ENCODE results near the gene AP5B1.
A peak's percentile ranks its signal among the peaks of the same experiment; 100 is the strongest.
"Not testable (repeated sequence)": the region's sequence is repeated elsewhere in the genome, so short reads cannot be mapped to it uniquely, and the experiment has no call there.

The AP5B1 gene

DNA sequence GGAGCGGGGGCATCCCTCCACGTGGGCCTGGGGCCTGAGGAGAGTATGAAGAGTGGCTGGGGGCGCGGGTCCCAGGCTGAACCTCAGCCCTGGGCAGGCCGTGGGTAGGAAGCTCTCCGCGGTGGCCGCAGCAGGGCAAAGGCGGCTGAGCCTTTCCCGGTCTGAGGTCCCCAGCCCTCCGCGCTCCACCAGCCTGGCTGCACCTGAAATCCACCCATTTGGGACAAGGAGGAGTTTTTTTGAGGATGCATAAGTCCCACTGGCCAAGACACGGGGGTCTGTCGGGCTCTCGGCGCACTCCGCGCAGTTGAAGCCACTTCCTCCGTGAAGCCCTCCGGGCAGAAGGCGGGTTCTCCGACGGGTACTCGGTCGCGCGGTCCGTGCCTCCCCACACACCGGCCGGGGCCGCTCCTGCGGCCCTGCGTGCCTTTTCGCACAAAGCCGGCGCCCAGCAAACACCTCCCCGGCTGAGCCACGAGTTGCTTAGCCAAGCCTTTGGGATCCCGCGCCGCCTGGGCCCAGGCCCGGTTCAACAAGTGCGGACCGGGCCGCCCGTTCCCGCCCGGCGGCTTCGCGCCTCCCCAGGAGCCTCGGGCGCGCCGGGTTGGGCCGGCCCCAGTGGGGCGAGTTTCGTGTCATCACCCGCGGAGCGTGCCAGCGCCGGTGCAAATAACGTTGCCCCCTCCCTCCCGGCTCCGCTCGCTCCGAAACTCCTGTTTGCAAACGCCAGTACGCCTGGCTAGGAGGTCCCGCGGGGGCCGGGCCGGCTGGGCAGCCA is 5.4 kb upstream of the AP5B1 start:
- no peak for DNase-seq (ENCODE audit: low spot score)

DNA sequence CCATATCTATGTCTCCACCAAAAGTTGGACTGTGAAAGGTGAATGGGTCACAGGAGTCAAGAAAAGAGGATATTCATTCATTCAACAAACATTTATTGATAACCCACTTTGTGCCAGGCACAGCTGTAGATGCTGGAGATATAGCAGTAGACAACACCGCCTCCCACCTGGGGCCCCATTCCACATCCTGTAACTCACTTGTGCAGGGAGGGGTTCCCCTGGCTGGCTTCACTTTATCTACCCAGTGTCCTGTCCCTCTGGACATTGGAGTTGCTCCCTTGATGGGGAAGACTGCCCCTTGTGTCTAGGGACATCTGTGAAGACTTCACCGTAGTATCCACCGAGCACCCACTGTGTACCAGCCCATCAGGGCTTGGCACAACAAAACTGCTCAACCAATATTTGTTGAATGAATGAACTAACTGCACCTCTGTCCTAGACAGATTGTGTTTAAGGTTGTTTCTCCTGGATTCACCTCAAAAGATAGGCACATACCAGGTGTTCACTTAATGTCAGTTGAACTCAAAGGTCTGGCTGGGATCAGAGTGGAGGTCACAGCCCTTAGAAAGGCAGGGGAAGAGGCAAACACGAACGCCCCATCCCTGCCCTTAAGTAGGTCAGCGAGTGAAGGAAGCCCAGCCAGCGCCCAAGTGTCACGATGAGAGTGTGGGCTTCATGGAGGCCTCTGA is 4.7 kb upstream of the AP5B1 start:
- no peak for DNase-seq (ENCODE audit: low spot score)

DNA sequence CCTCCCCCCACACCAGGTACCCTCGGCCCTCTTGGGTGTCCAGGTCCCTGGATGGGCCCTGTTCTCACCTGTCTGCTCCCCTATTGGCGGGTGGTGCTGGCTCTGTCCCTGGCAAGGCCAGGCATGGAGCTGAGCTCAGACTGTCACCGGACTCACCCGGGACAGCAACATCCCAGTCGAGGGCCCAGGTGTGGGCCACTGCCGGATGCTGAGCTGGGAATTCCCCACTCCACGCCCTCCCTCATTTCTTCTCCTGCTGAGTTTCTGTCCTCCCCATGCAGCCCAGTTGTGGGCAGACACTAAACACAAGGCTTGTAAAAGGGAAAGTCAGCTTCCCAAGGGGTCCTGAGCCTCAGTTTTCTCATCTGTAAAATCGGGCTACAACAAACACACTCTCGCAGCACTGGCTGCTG is 2.0 kb upstream of the AP5B1 start:
- no peak for DNase-seq (ENCODE audit: low spot score)

DNA sequence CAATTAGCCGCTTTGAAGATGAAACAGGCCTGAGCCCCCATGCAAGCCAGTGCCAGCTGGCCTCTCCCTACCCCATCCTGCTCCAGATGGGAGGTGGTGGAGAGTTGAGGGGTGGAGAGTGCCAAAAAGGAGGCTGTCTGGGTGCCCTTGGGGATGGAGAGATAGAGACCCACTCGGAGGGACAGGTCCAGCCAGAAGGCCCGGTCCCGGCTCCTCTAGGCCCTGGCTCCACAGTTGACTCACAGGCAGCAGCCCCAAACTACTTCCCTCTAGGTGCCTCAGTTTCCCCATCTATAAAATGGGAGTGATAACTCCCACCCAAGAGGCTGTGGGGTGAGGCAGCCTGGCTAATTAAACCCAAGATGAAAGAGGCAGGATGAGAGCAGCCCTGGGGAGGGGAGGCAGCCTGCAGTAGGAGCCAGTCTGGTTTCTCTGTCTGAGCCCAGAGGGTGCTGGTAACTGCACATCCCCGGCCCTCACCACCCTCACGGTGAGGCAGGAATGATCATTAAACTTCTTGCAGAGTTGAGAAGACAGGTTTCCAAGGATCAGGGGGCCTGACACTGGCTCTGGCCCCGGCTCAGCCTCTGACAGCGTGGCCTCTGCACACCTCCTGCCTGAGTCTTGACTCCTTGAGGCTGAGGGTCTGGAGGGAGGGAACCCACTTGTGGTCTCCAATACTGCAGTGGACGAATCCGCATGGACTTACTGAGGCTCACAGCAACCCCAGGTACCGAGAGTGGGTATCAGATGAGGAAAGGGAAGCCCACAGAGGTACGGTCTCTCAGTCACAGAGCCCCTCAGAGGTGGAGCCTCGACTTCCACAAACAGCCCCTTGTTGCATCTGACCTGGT is 1.4 kb upstream of the AP5B1 start:
- DNase-seq (ENCODE audit: low spot score): no peak

DNA sequence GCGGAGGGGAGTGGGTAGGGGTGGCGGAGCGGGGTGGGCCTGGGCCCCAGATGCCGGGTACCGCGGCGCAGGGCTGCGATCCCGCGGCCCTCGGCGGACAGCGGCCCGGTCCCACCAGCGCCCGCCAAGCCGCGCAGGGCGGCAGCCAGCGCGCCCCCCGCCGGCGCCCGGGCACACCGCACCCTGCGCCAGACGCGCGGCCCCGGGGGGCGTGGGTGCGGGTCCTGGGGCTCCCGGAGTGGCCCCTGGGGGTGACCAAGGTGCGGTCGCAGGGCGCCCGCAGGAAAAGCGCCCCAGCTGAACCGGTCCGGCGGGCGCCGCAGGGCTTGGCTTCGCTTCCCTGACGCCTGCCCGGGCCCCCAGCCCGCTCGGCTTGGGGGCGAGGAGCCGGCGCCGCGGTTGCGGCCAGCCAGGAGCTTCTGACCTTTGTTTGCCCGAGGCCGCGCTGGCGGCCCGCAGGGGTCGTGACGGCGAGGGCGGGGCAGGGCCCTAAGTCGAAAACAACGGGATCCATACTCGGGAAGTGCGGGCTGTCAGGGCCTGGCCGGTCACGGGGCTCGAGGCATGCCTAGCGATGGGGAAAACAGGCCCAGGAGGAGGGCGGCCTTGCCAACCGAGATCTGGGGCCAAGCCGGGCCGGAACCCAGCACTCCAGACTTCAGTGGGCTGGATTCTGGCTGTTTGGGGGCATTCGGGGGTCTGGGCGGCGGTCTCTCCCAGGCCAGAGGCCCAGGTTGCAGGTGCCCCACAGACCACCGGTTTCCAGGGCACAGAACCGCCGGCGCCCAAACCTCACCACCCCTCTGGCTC is 581 bp upstream of the AP5B1 start:
- DNase-seq (ENCODE audit: low spot score): peak; percentile 30

DNA sequence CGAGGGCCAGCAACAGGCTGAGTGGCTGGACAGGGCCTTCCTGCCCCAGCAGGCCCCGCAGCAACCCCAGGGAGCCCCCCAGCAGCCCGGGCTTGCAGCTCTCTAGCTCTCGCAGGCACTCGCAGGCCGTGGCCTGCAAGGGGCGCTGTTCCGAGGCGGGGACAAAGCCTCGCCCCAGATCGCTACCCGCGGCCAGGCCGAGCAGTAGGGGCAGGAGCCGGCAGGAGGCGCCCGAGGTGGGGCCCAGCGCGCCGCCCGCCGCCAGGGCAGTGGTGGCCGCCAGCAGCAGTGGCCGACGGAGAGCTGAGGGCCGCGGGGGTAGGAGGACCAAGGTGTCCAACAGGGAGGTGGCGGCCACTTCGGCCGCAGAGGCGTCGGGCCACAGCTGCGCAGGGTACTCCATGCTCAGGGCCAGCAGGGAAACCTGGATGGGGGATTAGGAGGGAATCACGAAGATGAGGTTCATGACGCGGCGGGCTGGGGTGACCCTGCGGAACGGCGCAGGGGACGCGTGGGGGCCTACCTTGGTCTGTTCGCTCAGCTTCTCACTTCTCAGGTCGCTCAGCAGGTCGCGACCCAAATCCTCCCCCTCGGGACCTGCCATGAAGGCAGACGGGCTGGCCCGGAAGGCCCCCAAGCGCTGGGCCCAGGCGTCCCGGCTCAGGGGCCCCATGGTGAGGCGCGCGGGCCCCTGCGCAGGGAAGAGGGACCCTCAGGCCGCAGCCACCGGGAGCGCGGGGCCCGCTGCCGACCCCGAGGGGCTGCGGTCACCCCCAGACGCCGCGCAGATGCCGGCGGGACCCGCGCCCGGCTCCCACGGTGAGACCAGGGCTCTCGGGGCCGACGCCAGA is 632 bp downstream of the AP5B1 start:
- peak; percentile 62 for DNase-seq (ENCODE audit: low spot score)

DNA sequence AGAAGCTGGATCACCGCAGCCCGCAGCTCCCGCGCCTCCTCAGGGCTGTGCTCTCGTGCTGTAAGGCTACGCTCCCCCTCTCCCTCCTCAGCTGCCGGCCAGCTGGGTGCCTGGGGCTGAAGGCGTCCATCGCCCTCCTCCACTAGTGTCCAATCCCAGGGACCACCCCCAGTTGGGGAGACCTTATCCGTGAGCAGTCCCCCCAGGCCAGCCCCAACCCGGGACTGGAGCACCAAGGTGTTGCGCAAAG is 1.2 kb downstream of the AP5B1 start:
- no peak for DNase-seq (ENCODE audit: low spot score)

DNA sequence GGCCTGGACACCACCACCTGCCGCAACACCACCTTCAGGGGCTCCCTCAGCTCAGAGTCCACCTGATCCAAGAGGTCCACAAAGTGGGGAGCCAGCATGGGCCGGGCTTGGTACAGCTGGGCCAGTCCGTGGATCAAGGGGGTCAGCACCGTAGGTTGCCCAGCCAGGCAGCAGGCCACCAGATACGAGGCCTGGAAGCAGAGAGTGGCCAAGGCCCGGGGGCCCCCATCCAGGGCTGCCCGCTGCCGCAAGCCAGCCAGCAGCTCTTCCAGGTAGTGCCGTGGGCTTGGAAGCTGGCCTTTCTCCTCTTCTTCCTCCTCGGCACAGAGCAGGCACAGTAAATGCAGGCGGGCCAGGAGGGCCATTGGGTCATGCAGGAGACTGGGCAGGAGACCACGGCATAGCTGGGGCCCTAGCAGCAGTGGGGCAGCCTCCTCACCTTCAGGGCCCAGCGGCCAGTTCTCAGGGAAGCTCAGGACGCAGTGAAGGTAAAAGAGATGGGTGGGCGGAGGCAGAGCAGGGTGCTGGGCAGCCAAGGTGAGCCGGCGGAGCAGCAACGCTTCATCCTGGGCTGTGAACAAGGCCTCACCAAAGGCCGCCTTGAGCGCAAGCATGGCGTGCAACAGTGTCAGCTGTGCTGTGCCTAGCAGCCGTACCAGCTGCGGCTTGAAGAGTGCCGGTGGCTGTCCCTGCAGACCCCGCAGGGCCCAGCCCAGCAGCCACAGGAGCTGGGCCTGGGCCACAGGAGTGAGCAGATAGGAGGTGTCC is 1.7 kb downstream of the AP5B1 start:
- no peak for DNase-seq (ENCODE audit: low spot score)

DNA sequence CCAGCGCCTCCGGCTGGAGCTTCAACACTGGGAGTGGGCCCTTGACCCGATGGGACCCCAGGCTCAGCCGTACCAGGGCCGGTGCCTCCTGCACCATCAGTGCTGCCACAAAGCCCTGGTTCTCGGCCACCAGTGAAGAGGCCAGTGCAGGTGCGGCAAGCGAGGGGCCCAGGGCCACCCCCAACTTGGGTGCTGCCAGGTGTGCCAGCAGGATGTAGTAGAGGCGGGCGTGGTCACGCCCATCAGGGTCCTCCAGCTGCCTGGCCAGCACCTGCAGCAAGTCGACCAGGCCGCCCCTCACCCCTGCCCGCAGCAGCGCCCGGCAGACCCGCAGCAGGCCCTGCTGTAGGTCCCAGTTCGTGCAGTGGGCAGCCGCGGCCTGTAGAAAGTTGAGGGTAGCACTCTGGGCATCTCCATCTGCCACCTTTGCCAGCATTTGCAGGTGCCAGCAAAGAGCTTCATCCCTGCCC is 2.3 kb downstream of the AP5B1 start:
- no peak for DNase-seq (ENCODE audit: low spot score)

DNA sequence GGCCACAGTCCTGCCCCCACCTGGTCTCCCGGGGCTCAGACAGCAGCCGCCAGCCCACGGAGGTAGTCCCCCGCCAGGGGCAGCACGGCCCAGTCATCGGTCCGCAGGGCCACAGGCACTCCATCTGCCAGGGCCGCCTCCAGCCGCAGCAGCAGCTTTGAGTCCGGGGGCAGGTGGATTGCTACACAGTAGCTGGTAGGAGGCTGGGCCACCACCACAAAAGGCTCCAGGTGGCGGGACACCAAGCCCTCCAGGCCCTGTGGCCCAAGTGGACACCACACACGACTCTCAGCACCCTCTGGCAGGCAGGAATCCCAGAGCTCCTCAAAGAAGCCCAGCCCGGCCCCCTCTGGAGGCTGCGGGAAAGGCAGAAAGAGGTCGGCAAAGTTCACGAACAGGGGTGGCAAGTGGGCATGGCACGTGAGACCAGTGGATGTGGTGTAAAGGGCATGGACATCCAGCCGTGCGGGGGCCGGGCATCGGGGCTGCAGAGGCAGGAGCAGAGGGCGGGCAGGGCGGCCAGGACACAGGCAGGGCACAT is 2.9 kb downstream of the AP5B1 start:
- DNase-seq (ENCODE audit: low spot score): no peak

DNA sequence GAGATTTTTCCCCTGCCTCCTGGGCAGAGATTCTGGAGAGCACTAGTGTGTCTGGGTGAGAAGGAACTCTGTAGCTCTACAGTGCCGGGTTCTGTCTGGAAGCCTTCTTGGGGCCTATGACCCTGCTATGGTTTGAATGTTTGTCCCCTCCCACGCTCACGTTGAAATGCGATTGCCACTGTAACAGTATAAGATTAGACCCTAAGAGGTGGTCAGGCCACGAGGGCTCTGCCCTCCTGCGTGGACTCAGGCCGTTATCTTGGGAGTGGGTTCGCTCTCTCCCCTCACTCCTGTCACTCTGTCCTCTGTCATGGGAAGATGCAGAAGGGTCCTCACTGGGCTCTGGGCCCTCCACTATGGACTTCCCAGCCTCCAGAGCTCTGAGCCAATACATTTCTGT is 3.5 kb downstream of the AP5B1 start:
- DNase-seq (ENCODE audit: low spot score): no peak

DNA sequence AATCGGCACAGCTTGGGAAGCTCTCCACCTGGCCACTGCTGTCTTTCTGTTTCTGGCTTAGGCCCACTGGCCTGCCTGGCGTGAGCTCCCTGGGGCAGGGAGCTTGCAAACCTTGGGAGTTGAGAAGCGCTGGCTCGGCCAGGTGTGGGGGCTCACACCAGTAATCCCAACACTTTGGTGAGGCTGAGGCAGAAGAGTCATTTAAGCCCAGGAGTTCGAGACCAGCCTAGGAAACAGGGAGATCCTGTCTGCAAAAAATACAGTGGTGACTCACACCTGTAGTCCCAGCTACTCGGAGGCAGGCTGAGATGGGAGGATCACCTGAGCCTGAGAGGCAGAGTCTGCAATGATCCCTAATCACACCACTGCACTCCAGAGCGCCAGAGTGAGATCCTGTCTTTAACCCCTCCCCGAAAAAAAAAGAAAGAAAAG is 4.0 kb downstream of the AP5B1 start:
- DNase-seq (ENCODE audit: low spot score): no peak

DNA sequence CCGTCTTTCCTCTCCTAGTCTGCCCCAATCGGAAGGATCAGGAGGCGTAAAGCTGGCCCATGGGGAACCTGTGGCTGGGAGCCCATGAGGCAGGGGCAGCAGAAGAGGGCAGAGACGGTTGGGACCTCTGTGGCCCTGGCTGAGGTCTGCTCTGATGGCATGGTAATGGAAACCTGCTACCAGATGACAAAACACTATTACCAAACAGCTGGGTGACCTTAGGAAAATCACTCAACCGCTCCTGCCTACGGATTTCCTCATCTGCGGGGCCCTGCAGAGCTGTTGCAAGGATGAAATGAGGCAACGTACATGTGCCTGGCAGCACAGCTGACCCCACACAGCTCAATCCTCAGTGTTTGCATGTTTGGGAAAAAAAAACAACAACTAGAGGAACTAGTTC is 4.6 kb downstream of the AP5B1 start:
- DNase-seq (ENCODE audit: low spot score): no peak

DNA sequence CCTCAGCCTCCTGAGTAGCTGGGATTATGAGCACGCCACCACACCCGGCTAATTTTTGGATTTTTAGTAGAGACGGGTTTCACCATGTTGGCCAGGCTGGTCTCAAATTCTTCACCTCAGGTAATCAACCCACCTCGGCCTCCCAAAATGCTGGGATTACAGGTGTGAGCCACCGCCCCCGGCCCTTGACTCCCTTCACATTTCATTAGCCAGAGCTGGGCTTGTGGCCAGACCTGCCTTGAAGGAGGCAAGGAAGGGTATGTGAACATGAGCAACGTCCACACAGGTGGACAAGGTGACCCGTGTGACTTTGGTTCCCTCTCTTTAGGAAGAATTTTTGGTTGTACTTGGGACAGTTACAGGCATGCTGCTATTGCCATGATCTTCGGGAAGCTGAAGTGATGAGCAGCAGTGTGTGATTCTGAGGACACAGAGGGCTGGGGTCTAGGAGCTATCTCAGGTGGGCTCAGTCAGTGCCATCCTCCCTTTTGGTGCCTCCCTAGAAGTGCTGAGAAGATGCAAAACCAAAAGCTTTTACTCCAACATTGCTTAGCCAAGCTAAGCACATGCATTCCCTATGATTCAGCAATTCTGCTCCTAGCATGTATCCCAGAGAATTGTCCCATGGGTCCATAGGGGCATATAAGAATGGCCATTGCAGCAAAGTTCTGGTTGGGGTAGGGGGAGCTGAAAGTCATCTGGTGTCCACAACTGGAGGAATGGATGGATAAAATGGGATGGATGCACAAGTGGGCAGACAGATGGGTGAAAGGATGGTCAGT is 6.1 kb downstream of the AP5B1 start:
- DNase-seq (ENCODE audit: low spot score): no peak

DNA sequence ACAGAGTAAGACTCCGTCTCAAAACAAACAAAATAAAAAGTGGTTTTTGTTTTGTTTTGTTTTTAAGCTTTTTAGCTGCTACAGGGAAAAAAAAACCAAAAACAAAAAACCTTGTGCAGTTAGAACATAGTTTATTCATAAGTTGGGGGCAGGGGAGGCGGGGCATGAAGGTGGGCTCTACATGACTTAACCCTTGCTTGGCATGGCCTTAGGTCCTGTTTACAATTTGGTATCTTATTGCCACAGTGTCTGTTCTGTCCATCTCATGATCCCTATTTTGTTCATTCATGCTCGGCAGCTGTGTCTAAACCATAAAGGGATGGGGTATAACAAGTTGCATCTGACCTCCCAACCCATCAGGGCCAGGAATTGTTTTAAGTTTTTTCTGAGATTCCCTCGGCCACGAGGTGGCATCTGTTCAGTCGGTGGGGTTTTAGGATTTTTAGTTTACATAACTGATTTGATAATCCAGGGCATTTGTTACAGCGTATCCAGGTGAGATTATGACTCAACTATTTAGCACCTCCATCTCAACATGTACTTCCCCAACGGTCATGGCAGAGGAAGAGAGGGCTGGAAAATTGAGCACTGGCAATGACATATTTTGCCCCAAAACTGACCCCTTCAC is 6.9 kb downstream of the AP5B1 start:
- no peak for DNase-seq (ENCODE audit: low spot score)

DNA sequence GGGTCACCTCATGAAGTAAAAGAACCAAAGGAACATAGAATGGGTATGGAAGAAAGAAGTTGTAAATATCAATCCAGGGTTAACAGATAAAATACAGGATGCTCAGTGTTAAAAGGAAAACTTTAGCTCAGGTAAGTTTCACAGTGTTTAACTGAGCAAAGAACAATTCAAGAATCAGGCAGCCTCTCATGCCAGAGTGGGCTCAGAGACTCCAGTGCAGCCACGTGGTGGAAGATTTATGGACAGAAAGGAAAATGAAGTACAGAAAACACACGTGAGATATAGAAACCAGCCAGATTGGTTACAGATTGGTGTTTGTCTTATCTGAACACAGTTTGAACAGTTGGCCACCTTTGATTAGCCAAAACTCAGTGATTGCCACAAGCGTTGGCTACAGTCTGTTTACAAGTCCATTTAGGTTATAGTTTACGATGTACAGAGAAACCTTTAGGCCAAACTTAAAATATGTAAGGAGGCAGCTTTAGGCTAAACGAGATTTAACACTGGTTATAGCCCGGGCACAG is 9.1 kb downstream of the AP5B1 start:
- DNase-seq (ENCODE audit: low spot score): no peak

DNA sequence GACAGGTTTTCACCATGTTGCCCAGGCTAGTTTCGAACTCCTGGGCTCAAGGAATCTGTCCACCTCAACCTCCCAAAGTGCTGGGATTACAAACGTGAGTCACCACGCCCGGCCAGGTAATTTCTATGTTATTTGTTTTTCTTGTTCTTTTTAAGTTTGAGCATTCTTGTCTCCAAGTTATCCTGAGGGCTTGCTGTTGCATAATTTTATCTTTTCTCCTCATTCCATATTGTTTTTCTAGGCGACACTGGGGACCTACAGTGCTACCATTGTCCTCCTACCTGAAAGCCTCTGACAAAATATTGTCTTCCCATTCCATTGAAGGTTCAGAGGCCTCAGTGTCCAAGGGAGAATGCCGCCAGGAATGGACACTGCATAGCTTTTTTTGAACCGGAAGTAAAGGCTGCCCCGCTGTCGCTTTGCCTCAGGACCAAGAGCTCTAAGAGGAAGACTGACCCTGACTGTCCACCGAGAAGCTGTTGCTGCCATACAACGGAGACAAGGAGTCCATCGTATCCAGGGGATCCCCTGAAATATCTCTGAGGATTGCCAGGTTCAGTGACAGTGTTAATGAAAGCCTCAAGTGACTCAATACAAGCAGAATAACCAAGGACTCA is 9.7 kb downstream of the AP5B1 start:
- DNase-seq (ENCODE audit: low spot score): no peak

DNA sequence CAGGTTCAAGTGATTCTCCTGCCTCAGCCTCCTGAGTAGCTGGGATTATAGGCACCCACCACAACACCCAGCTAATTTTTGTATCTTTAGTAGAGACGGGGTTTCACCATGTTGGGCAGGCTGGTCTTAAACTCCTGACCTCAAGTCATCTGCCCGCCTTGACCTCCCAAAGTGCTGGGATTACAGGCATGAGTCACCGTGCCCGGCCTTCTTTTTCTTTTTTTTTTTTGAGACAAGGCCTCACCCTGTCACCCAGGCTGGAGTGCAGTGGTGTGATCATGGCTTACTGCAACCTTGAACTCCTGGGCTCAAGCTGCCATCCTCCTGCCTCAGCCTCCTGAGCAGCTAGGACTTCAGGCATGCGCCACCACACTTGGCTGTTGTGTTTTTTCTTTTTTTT is 13.0 kb downstream of the AP5B1 start:
- not testable (repeated sequence) for DNase-seq (ENCODE audit: low spot score)
